ENCODE measurements around the gene ZNF217. TPM values are rescaled to one million over a fixed set of nuclear protein-coding genes. Genes with fewer than 3 reads are reported as not detected.
"Not testable (repeated sequence)": the region's sequence is repeated elsewhere in the genome, so short reads cannot be mapped to it uniquely, and the experiment has no call there.

Gene ZNF217
- 37.6 and 42.8 TPM in 2 replicates for total RNA-seq (2014; rRNA removed; shearing (Covaris generic))

DNA sequence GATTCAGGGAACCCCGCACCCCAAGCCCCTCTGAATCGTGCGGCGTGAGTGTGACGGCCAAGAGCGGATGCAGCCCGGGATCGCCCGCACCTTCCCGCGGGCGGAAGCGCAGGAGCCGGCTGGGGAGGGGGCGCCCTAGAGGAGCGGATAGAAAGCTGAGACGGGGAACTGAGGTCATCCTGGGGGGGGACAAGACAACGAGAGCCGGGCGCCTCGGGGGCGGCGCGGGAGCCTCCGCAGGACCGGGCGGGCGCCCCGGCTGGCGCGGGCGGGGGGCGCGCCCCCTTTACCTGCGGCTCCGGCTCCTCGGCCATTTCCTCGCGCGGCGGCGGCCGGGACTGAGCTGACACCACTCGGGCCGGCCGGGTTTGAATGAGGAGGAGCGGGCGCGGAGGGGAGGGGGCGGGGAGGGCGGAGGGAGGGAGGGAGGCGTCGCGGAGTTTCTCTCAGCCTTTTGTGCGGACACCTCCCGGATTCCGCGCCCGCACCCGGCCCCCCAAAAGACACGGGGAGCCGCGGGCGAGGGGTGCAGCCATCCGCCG is at the start of gene ZNF217:
ZNF217 (minus strand) TSS at position 374 of the 542 bp plus-strand sequence. CDS start 11,013 bp downstream, outside the sequence.
- Histone ChIP-seq H3K27ac (peak within 1 kb of the TSS; percentile 96), H3K4me1 (peaks cover 14% of the 10 kb centered on the region), H3K4me3 (peak within 1 kb of the TSS; percentile 99)
- H3K27me3 ChIP-seq; H3K9me3 ChIP-seq (replicated peaks); H3K36me3 ChIP-seq: not testable (repeated sequence)
- peak; percentile 82 to 83 for DNase-seq

GRCh38 chr20:53643031-53643832 is 49.6 kb upstream of the ZNF217 start:
- H3K27me3 ChIP-seq = no peaks in the 10 kb centered on the region
- H3K4me1 ChIP-seq = 0 out of 2 replicates have a peak, but pooled peaks cover 8% of the 10 kb centered on the region
- no peak overlapping the region for H3K27ac ChIP-seq
- H3K9me3 ChIP-seq (replicated peaks) = no peaks in the 10 kb centered on the region
- no peak overlapping the region for H3K4me3 ChIP-seq
- H3K36me3 ChIP-seq = no peaks in the 10 kb centered on the region
- DNase-seq = peak in 1 of 2 experiments; percentile 29

DNA sequence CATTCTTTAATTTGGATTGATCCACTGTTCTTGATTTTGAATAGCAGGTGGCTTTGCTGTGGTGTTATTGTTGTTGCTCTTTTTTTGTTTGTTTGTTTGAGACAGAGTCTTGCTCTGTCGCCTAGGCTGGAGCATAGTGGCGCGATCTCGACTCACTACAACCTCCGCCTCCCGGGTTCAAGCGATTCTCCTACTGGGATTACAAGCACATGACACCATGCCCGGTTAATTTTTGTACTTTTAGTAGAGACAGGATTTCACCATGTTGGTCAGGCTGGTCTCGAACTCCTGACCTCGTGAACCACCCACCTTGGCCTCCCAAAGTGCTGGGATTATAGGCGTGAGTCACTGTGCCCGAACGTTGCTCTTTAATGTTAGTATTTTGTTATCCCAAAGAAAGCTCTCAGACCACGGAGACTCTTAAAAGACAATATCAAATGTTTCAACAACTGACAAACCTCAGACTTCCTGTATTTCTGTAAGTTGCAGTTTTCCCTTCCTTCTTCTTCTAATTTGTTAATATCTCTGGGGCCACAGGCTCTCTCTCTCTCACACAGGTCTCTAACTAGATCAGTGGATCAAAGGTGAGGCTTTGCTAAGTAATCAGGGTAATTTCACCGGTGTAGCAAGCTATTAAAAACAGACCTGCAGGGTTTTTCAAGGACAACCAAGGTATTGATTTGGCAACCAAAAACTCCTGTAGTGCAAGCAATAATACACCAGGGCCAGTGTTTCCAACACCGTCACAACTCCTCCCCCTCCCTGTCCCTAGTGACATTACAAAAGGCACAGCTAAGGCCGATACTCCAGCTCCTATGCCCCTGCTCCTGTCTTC is 48.8 kb upstream of the ZNF217 start:
- no peaks in the 10 kb centered on the region for H3K27me3 ChIP-seq
- no peak overlapping the region for H3K27ac ChIP-seq
- H3K4me1 ChIP-seq = 0 out of 2 replicates have a peak, but pooled peaks cover 8% of the 10 kb centered on the region
- H3K4me3 ChIP-seq = no peak overlapping the region
- no peaks in the 10 kb centered on the region for H3K9me3 ChIP-seq (replicated peaks)
- H3K36me3 ChIP-seq = no peaks in the 10 kb centered on the region
- DNase-seq = peak; percentile 43 to 70

GRCh38 chr20:53639647-53640440 is 46.2 kb upstream of the ZNF217 start:
- Histone ChIP-seq H3K9me3 (replicated peaks) (no peaks in the 10 kb centered on the region), H3K36me3 (no peaks in the 10 kb centered on the region), H3K27me3 (no peaks in the 10 kb centered on the region; the same call in 1 of the 2 replicates), H3K4me1 (0 out of 2 replicates have a peak, but pooled peaks cover 8% of the 10 kb centered on the region), H3K4me3 (no peak overlapping the region), H3K27ac (no peak overlapping the region)
- DNase-seq = no peak

DNA sequence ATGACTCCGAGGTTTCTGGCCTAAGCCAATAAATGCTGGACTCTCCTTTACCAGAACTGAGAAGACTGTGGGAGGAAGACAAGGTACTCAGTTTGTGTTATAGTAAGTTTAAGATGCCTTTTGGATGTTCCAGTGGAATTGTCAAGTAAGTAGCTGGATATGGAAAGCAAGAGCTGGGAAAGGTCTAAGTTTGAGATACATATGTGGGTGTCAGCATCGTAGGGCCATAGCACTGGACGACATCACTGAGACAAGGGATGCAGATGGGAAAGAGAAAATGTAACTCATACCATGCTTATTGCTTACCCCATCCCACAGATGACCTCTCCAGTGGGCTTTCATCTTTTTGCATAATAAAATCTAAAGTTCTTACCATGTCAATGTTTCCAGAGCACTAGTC is 45.5 kb upstream of the ZNF217 start:
- no peak for DNase-seq
- Histone ChIP-seq H3K9me3 (replicated peaks) (no peaks in the 10 kb centered on the region), H3K4me3 (no peak overlapping the region), H3K4me1 (0 out of 2 replicates have a peak, but pooled peaks cover 8% of the 10 kb centered on the region), H3K36me3 (no peaks in the 10 kb centered on the region), H3K27ac (no peak overlapping the region), H3K27me3 (no peaks in the 10 kb centered on the region; the same call in 1 of the 2 replicates)

DNA sequence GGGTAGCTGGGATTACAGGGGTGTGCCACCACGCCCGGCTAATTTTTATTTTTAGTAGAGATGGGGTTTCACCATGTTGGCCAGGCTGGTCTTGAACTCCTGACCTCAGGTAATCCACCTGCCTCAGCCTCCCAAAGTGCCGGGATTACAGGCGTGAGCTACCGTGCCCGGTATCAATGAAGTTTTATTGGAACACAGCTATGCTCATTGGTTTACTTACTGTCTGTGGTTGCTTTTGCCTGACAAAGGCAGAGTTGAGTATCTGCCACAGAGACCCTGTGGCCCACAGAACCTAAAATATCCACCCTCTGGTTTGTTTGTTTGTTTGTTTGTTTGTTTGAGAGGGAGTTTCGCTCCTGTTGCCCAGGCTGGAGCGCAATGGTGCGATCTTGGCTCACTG is 43.7 kb upstream of the ZNF217 start:
- H3K4me1 ChIP-seq; H3K4me3 ChIP-seq; DNase-seq; H3K27me3 ChIP-seq; H3K27ac ChIP-seq; H3K9me3 ChIP-seq (replicated peaks); H3K36me3 ChIP-seq: not testable (repeated sequence)

GRCh38 chr20:53636540-53637097 is 43.0 kb upstream of the ZNF217 start:
- H3K36me3 ChIP-seq = no peaks in the 10 kb centered on the region

GRCh38 chr20:53635221-53635620 is 41.6 kb upstream of the ZNF217 start:
- H3K4me3 ChIP-seq = no peak overlapping the region
- no peak for DNase-seq
- no peaks in the 10 kb centered on the region for H3K36me3 ChIP-seq
- no peaks in the 10 kb centered on the region for H3K4me1 ChIP-seq
- H3K9me3 ChIP-seq (replicated peaks) = no peaks in the 10 kb centered on the region
- no peak overlapping the region for H3K27ac ChIP-seq
- no peaks in the 10 kb centered on the region; the same call in 1 of the 2 replicates for H3K27me3 ChIP-seq

More at GRCh38 chr20:53636540-53637097, 43.0 kb upstream of the ZNF217 start:
- H3K4me3 ChIP-seq = no peak overlapping the region
- H3K9me3 ChIP-seq (replicated peaks) = no peaks in the 10 kb centered on the region
- H3K4me1 ChIP-seq = no peaks in the 10 kb centered on the region
- no peak overlapping the region for H3K27ac ChIP-seq
- no peak for DNase-seq
- no peaks in the 10 kb centered on the region; the same call in 1 of the 2 replicates for H3K27me3 ChIP-seq

GRCh38 chr20:53631909-53632662 is 38.4 kb upstream of the ZNF217 start:
- Histone ChIP-seq H3K9me3 (replicated peaks) (no peaks in the 10 kb centered on the region), H3K4me3 (no peak overlapping the region), H3K27me3 (no peaks in the 10 kb centered on the region; the same call in 1 of the 2 replicates), H3K36me3 (no peaks in the 10 kb centered on the region), H3K4me1 (no peaks in the 10 kb centered on the region), H3K27ac (no peak overlapping the region)
- no peak for DNase-seq

GRCh38 chr20:53629436-53629835 is 35.8 kb upstream of the ZNF217 start:
- H3K27ac ChIP-seq = no peak overlapping the region
- H3K4me3 ChIP-seq = no peak overlapping the region
- H3K36me3 ChIP-seq = no peaks in the 10 kb centered on the region
- no peaks in the 10 kb centered on the region for H3K9me3 ChIP-seq (replicated peaks)
- no peaks in the 10 kb centered on the region for H3K4me1 ChIP-seq
- H3K27me3 ChIP-seq = no peaks in the 10 kb centered on the region; the same call in 1 of the 2 replicates
- DNase-seq = no peak

DNA sequence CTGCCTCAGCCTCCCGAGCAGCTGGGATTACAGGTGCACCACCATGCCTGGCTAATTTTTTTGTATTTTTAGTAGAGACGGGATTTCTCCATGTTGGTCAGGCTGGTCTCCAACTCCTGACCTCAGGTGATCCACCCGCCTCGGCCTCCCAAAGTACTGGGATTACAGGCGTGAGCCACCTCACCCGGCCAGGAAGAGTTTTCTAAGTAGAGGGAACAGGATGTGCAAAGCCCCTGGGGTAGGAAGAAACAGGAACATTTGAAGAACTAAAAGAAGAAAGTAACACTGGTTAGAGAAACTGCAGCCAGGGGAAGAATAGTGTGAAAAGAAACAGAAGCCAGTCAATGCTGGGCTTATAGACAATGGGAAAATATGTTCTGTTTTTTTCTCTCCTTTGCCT is 35.1 kb upstream of the ZNF217 start:
- DNase-seq; H3K4me1 ChIP-seq; H3K27ac ChIP-seq; H3K36me3 ChIP-seq; H3K27me3 ChIP-seq; H3K9me3 ChIP-seq (replicated peaks); H3K4me3 ChIP-seq: not testable (repeated sequence)

DNA sequence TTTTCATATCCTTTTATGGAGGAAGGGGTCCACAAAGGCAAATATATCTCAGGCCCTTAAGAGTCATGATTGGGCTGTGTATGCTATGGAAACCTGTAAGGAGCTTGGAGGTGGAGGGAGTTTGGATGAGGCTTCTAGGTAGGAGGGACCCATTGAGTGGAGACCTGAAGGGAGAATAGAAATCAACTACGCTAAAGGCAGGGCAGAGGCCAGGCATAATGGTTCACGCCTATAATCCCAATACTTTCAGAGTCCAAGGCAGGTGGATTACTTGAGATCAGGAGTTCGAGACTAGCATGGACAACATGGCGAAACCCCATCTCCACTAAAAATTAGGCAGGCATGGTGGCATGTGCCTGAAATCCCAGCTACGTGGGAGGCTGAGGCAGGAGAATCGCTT is 34.4 kb upstream of the ZNF217 start:
- no peak overlapping the region for H3K27ac ChIP-seq
- DNase-seq = no peak
- H3K4me3 ChIP-seq = no peak overlapping the region
- H3K27me3 ChIP-seq = no peaks in the 10 kb centered on the region; the same call in 1 of the 2 replicates
- no peaks in the 10 kb centered on the region for H3K36me3 ChIP-seq
- H3K9me3 ChIP-seq (replicated peaks) = no peaks in the 10 kb centered on the region
- peaks cover 4% of the 10 kb centered on the region for H3K4me1 ChIP-seq

- H3K4me1 ChIP-seq = peaks cover 15% of the 10 kb centered on the region
- H3K27me3 ChIP-seq; H3K27ac ChIP-seq; H3K36me3 ChIP-seq; H3K4me3 ChIP-seq; H3K9me3 ChIP-seq (replicated peaks); DNase-seq: not testable (repeated sequence)
Measured at GRCh38 chr20:53627001-53627400, 33.4 kb upstream of the ZNF217 start.
